Testis (tissue), 2 donors: ENCODE measurements around the gene SPIRE2.

Experiments
- CTCF ChIP-seq, 3 experiments: fragments of 450-650 bp in 2 of 3; fragments of 200-600 bp in 1 of 3; sonication (generic) in 1 of 3; IDR thresholded peaks; one replicate each; pipeline ENCODE4 v1.5.1; 2016 to 2019; ENCODE audit warnings: antibody characterized with exemption in 3 of 3, mild to moderate bottlenecking in 2 of 3, moderate library complexity in 1 of 3
- POLR2A ChIP-seq: fragments of 450-650 bp; IDR thresholded peaks from one replicate; pipeline ENCODE4 v1.6.1; 2017; ENCODE audit warnings: antibody characterized with exemption, mild to moderate bottlenecking, moderate library complexity

DNA sequence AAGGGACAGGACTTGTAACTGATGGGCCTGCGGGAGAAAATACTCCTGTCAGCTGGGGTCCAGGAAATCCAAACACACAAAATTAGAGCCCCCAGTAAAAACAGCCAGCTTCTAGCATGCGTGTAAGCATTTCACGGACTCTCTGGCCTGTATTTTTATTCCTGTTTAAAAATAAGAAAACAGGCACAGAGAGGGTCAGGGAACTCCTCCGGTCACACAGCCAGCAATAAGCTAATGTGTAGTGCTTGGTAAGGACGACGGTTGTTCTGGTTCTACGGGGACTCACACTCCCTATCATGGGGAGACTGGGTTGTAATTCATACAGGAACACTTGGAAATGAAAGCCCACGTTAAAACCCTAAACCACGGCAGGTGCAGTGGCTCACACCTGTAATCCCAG is 43.6 kb downstream of the SPIRE2 start:
- no peak for TF ChIP-seq CTCF (IDR thresholded peaks at IDR 0.05)
- TF ChIP-seq POLR2A: no peak
